ENCODE measurements around the gene GPR26. TPM values are rescaled to one million over a fixed set of nuclear protein-coding genes. Genes with fewer than 3 reads are reported as not detected.

Gene GPR26
- total RNA-seq (2014; rRNA removed; shearing (Covaris generic)): not detected in 2 replicates

DNA sequence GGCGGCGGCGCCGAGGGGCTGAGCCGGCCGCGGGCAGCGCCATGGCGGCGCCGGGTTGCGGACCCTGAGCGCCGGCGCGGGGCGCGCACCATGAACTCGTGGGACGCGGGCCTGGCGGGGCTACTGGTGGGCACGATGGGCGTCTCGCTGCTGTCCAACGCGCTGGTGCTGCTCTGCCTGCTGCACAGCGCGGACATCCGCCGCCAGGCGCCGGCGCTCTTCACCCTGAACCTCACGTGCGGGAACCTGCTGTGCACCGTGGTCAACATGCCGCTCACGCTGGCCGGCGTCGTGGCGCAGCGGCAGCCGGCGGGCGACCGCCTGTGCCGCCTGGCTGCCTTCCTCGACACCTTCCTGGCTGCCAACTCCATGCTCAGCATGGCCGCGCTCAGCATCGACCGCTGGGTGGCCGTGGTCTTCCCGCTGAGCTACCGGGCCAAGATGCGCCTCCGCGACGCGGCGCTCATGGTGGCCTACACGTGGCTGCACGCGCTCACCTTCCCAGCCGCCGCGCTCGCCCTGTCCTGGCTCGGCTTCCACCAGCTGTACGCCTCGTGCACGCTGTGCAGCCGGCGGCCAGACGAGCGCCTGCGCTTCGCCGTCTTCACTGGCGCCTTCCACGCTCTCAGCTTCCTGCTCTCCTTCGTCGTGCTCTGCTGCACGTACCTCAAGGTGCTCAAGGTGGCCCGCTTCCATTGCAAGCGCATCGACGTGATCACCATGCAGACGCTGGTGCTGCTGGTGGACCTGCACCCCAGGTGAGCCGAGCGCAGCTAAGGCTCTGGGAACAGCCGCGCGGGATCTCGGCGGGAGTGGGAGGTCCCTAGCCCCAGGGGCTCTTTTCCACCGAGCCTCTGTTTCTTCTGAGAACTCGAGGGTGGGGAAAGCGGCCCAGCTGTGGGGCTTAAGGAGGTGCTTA lies at the start of gene GPR26:
Gene GPR26, plus strand, starts transcription at position 38 of the 919 bp plus-strand sequence. Its CDS starts 53 bp downstream, at position 91.
- DNase-seq (ENCODE audit: low spot score): no peak
- in situ Hi-C loops (cut with HindIII; ENCODE audit: low sequenced_read_pairs): no loop called here

GRCh38 chr10:123618224-123618623 lies 47.9 kb upstream of the GPR26 start:
- DNase-seq (ENCODE audit: low spot score): no peak

GRCh38 chr10:123619067-123619855 lies 46.9 kb upstream of the GPR26 start:
- in situ Hi-C loops (cut with HindIII; ENCODE audit: low sequenced_read_pairs): no loop called here
- DNase-seq (ENCODE audit: low spot score): no peak

More at GRCh38 chr10:123618224-123618623, 47.9 kb upstream of the GPR26 start:
- in situ Hi-C loops (cut with HindIII; ENCODE audit: low sequenced_read_pairs): no loop called here

DNA sequence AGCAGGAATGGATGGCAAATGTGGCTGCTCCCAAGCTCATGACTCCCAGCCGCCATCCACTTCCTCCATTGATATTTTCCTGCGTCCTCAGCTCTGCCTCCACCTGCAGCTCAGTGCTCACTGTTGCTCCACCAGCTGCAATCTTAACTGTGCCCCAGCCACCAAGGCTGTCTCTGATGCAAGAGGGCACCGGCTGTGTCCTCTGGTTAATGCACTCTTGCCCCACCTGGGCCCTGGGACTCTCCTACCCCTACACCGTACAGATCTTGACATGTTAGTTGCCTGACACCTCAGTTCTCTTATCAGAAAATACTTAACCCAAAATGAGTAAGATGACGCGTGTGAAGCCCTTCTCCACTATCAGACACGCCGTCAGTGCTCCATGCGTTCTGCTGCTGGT lies 45.5 kb upstream of the GPR26 start:
- in situ Hi-C loops (cut with HindIII; ENCODE audit: low sequenced_read_pairs): no loop called here
- DNase-seq (ENCODE audit: low spot score): no peak

DNA sequence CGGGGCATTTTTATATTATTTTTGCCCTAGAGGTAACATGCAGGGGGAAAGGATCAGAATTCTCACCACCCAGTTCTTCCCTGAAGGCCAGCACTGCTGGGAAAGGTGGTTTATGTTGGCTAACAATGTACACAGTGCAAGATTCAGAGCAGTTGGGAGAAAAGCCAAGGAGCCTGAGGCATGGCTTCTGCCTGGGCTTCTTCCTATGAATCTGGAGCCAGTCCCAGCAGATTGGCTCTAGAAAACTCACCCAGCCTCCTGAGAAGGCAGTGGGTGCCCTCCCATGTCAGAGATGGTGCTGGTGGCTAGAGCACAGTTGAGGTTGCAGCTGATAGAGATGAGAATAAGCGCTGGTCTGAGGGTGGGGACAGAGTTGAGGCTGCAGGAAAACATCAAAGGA lies 44.7 kb upstream of the GPR26 start:
- in situ Hi-C loops (cut with HindIII; ENCODE audit: low sequenced_read_pairs): no loop called here
- DNase-seq (ENCODE audit: low spot score): no peak

- in situ Hi-C loops (cut with HindIII; ENCODE audit: low sequenced_read_pairs): no loop called here
- DNase-seq (ENCODE audit: low spot score): no peak
Measured at GRCh38 chr10:123621916-123622315, 44.2 kb upstream of the GPR26 start.

DNA sequence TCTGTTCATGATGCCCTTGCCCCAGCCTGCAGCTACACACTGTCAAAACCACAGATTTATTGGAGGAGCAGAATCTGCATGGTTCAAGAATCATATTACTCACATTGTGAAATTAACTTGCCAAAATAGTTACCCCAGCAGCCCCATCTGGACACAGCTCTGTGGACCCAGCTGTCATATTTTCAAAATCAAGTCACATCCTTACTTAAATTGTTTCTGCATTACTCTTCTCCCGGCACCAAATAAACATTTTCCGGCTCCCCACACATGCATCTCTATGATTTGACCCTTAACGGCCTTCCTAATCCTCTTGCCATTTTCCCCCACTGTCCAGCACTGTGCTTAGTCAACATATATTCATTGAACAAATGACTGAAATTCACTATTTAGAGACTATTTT lies 43.8 kb upstream of the GPR26 start:
- in situ Hi-C loops (cut with HindIII; ENCODE audit: low sequenced_read_pairs): no loop called here
- DNase-seq (ENCODE audit: low spot score): no peak

- in situ Hi-C loops (cut with HindIII; ENCODE audit: low sequenced_read_pairs): no loop called here
- DNase-seq (ENCODE audit: low spot score): no peak
Measured at GRCh38 chr10:123624086-123624485, 42.1 kb upstream of the GPR26 start.

GRCh38 chr10:123633106-123633505 lies 33.0 kb upstream of the GPR26 start:
- no peak for DNase-seq (ENCODE audit: low spot score)
- in situ Hi-C loops (cut with HindIII; ENCODE audit: low sequenced_read_pairs): no loop called here

- no peak for DNase-seq (ENCODE audit: low spot score)
- in situ Hi-C loops (cut with HindIII; ENCODE audit: low sequenced_read_pairs): no loop called here
Measured at GRCh38 chr10:123633636-123634035, 32.5 kb upstream of the GPR26 start.

DNA sequence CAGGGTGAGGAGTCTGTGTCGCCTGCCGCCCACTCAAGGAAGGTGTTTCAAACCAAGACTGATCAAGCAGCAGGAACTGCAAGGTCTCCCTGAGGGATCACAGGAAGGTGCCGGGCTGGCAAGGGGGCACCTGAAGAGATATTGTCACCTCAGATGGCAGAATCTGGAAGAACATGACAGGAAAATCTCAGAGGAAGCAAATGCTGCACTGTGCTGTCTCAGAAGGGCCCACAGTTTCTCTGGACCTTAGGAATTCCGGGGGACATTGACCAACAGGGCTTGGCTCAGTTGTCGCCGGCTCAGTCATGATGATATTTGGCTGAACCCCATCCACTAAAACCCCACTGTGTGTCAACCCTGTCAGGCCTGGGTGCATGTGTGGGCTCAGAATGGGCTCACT lies 31.9 kb upstream of the GPR26 start:
- no peak for DNase-seq (ENCODE audit: low spot score)
- in situ Hi-C loops (cut with HindIII; ENCODE audit: low sequenced_read_pairs): no loop called here

DNA sequence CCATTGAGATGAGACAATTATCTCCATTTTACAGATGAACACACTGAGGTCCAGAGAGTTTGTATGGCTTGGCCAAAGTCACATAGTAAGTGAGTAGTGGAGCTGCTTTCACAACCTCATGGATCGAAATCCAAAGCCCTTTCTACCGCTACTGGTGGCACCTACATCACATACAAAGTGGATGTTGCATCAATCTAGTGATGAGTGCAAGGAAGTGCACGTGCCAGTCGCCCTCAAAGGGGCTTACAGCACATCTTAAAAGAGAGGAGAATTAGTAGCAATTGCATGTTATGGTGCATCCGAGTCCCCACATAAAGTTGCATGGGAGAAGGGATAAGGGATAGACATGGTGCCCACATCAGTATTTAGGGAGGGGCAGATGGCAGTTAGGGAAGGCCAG lies 31.0 kb upstream of the GPR26 start:
- DNase-seq (ENCODE audit: low spot score): no peak
- in situ Hi-C loops (cut with HindIII; ENCODE audit: low sequenced_read_pairs): no loop called here

DNA sequence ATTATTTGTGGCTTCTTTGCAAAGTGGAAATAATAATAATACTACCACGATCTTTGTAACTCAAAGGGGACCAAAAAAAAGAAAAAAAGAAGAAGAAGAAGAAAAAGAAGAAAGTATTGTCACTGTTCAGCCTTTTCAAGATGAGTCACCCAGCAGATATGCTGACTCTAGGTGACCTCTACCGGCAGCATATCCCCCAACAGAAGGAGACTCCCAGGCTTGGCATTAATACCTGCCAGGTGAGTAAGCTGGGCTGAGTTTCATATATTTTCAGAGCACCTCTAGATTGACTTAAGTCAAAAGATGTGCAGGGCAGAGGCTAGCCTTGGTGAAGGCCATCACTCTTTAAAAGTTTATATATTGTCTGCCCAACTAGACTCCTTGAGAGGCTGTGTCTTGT lies 30.4 kb upstream of the GPR26 start:
- no peak for DNase-seq (ENCODE audit: low spot score)
- in situ Hi-C loops (cut with HindIII; ENCODE audit: low sequenced_read_pairs): no loop called here

- DNase-seq (ENCODE audit: low spot score): no peak
- in situ Hi-C loops (cut with HindIII; ENCODE audit: low sequenced_read_pairs): no loop called here
Measured at GRCh38 chr10:123636598-123637325, 29.4 kb upstream of the GPR26 start.

- in situ Hi-C loops (cut with HindIII; ENCODE audit: low sequenced_read_pairs): no loop called here
- DNase-seq (ENCODE audit: low spot score): no peak
Measured at GRCh38 chr10:123637326-123637880, 28.8 kb upstream of the GPR26 start.

- in situ Hi-C loops (cut with HindIII; ENCODE audit: low sequenced_read_pairs): no loop called here
- no peak for DNase-seq (ENCODE audit: low spot score)
Measured at GRCh38 chr10:123639131-123639530, 27.0 kb upstream of the GPR26 start.

DNA sequence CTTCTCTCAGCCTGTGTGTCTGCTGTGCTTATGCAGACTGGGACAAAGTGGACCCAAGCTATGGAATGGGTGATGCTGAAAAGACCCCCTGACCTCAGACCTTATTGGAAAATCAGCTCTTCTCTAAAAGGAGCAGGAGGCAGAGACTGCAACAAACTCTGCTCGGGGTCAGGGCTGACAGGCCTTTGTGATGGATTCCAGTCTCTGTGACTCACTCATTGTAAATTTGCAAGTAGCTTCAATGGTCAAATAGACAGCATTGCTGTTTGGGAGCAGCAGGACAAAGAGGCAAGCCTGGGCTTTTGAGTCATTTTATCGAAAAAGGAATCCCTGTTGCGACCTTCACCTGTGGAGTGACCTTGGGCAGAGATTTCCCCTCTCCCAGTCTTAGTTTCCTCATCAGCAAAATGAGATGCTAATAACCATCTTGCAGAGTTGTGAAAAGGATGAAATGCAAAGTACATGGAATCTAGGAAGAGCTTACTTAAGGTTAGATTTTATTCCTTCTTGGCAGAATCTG lies 26.1 kb upstream of the GPR26 start:
- no peak for DNase-seq (ENCODE audit: low spot score)
- in situ Hi-C loops (cut with HindIII; ENCODE audit: low sequenced_read_pairs): no loop called here

GRCh38 chr10:123642293-123642692 lies 23.9 kb upstream of the GPR26 start:
- no peak for DNase-seq (ENCODE audit: low spot score)
- in situ Hi-C loops (cut with HindIII; ENCODE audit: low sequenced_read_pairs): no loop called here

DNA sequence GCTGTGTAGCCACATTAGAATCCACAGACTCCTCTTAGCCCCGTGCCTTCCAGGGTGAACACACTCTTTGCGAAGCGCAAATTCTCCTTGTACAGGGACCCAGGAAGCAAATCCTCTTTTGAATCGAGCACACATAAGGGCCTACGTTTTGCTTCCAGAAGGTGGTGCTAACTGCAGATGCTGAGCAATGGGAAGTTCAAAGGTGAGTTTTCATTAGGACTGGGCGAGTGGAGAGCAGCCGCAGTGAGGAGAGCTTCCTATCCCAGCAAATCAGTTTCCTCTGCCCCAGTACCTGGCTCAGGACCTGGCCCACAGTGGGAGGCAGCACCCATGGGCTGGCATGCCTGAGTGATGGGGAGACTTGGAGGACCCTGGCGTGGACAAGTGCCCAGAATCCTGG lies 23.5 kb upstream of the GPR26 start:
- no peak for DNase-seq (ENCODE audit: low spot score)
- in situ Hi-C loops (cut with HindIII; ENCODE audit: low sequenced_read_pairs): no loop called here
